ENCODE results near the gene SUCLG1. TPM values are rescaled to one million over a fixed set of nuclear protein-coding genes. Genes with fewer than 3 reads are reported as not detected.

The SUCLG1 gene
- total RNA-seq, 2 experiments from 2014 or later: 34.2 to 37.1 TPM

DNA sequence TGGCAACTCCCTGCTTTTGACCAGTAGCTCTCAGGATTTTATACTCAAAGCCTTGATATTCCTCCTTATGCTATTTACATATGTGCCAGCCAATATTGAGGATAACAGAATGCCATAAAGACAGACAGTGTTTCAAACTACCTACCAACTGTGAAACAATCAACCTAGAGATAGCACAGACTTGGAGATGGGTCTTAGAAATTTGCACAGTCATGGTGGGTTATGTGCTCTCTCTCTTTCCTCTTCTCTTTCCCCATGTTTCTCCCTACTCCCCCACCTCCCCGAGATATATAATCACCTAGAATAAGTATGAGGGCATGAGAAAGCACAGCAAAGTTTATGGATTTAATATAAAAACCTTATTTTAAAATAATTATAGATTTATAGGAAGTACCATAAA lies 24.2 kb upstream of the SUCLG1 start:
- H3K36me3 Mint-ChIP-seq (ENCODE audit: low read depth): no peaks in the 10 kb centered on the region
- CTCF ChIA-PET: no interaction called here
- H3K27ac ChIP-seq (ENCODE audit: low read depth in 1 of 2, low read length in 2 of 2): no peak overlapping the region
- peaks cover 19% of the 10 kb centered on the region for H3K4me1 Mint-ChIP-seq (ENCODE audit: low read depth)
- ATAC-seq (ENCODE audit: poor library complexity) (no peak), DNase-seq (no peak)
- H3K4me3 Mint-ChIP-seq: no peak overlapping the region
- no peaks in the 10 kb centered on the region for H3K36me3 ChIP-seq (ENCODE audit: insufficient read depth, low read length)
- H3K4me1 ChIP-seq (ENCODE audit: insufficient read depth, low read length): peaks cover 15% of the 10 kb centered on the region
- no peaks in the 10 kb centered on the region for H3K9me3 ChIP-seq (ENCODE audit: control insufficient read depth in 1 of 2, insufficient read depth in 1 of 2, low read length in 2 of 2)
- intact Hi-C loops (cut with DNase I, micrococcal nuclease): no loop called here
- TF ChIP-seq, protein P1, sequence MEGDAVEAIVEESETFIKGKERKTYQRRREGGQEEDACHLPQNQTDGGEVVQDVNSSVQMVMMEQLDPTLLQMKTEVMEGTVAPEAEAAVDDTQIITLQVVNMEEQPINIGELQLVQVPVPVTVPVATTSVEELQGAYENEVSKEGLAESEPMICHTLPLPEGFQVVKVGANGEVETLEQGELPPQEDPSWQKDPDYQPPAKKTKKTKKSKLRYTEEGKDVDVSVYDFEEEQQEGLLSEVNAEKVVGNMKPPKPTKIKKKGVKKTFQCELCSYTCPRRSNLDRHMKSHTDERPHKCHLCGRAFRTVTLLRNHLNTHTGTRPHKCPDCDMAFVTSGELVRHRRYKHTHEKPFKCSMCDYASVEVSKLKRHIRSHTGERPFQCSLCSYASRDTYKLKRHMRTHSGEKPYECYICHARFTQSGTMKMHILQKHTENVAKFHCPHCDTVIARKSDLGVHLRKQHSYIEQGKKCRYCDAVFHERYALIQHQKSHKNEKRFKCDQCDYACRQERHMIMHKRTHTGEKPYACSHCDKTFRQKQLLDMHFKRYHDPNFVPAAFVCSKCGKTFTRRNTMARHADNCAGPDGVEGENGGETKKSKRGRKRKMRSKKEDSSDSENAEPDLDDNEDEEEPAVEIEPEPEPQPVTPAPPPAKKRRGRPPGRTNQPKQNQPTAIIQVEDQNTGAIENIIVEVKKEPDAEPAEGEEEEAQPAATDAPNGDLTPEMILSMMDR (IDR thresholded peaks at IDR 0.05): no peak
- no peaks in the 10 kb centered on the region for H3K27me3 Mint-ChIP-seq
- no peaks in the 10 kb centered on the region for H3K27me3 ChIP-seq (ENCODE audit: control insufficient read depth in 1 of 2, insufficient read depth in 2 of 2, low read length in 2 of 2)
- no peak overlapping the region for H3K4me3 ChIP-seq (ENCODE audit: low read length)
- POLR2A ChIA-PET: no interaction called here
- H3K27ac Mint-ChIP-seq: no peak overlapping the region
- H3K9me3 Mint-ChIP-seq: no peaks in the 10 kb centered on the region

- DNase-seq (no peak), ATAC-seq (ENCODE audit: poor library complexity) (no peak)
- Mint-ChIP-seq H3K36me3 (ENCODE audit: low read depth) (peaks cover 3% of the 10 kb centered on the region), H3K9me3 (peaks cover 3% of the 10 kb centered on the region), H3K4me1 (ENCODE audit: low read depth) (peaks cover 19% of the 10 kb centered on the region), H3K27ac (peak overlapping the region; percentile 84), H3K27me3 (no peaks in the 10 kb centered on the region), H3K4me3 (no peak overlapping the region)
- H3K9me3 ChIP-seq (ENCODE audit: control insufficient read depth in 1 of 2, insufficient read depth in 1 of 2, low read length in 2 of 2): peaks cover 0 to 3% of the 10 kb centered on the region in 2 experiments
- no peak overlapping the region for H3K4me3 ChIP-seq (ENCODE audit: low read length)
- no peaks in the 10 kb centered on the region for H3K27me3 ChIP-seq (ENCODE audit: control insufficient read depth in 1 of 2, insufficient read depth in 2 of 2, low read length in 2 of 2)
- H3K27ac ChIP-seq (ENCODE audit: low read depth in 1 of 2, low read length in 2 of 2): peak overlapping the region in 1 of 2 donors; percentile 28
- TF ChIP-seq, protein P1 (IDR thresholded peaks at IDR 0.05): no peak
- POLR2A ChIA-PET: interaction anchor here (1.1 to 1.5 kb wide), 2 partner anchors 23 to 398 kb away, joined by 4 to 11 read pairs; partner anchors contain the start of genes SUCLG1 and TRABD2A
- intact Hi-C loops (cut with DNase I, micrococcal nuclease): no loop called here
- H3K36me3 ChIP-seq (ENCODE audit: insufficient read depth, low read length): no peaks in the 10 kb centered on the region
- peaks cover 15% of the 10 kb centered on the region for H3K4me1 ChIP-seq (ENCODE audit: insufficient read depth, low read length)
- CTCF ChIA-PET: no interaction called here
Observed at GRCh38 chr2:84482603-84483002, 23.5 kb upstream of the SUCLG1 start.

GRCh38 chr2:84481702-84482101 lies 22.6 kb upstream of the SUCLG1 start:
- H3K4me1 ChIP-seq (ENCODE audit: insufficient read depth, low read length): peaks cover 15% of the 10 kb centered on the region
- Mint-ChIP-seq H3K4me3 (peak overlapping the region; percentile 3), H3K27ac (peak overlapping the region; percentile 84), H3K4me1 (ENCODE audit: low read depth) (peaks cover 19% of the 10 kb centered on the region), H3K27me3 (no peaks in the 10 kb centered on the region), H3K36me3 (ENCODE audit: low read depth) (peaks cover 5% of the 10 kb centered on the region), H3K9me3 (peaks cover 5% of the 10 kb centered on the region)
- peak overlapping the region in 1 of 2 donors; percentile 28 for H3K27ac ChIP-seq (ENCODE audit: low read depth in 1 of 2, low read length in 2 of 2)
- peak in 8 of 14 experiments; percentile 8 to 49 (median 23) for DNase-seq
- ChIA-PET POLR2A (interaction anchor here (1.0 to 1.5 kb wide), 3 partner anchors 23 to 424 kb away, joined by 3 to 11 read pairs (median 4); partner anchors contain the start of genes SUCLG1, TMSB10 and TRABD2A), CTCF (no interaction called here)
- no peak overlapping the region for H3K4me3 ChIP-seq (ENCODE audit: low read length)
- no peaks in the 10 kb centered on the region for H3K36me3 ChIP-seq (ENCODE audit: insufficient read depth, low read length)
- no peaks in the 10 kb centered on the region for H3K27me3 ChIP-seq (ENCODE audit: control insufficient read depth in 1 of 2, insufficient read depth in 2 of 2, low read length in 2 of 2)
- intact Hi-C loops (cut with DNase I, micrococcal nuclease): no loop called here
- TF ChIP-seq, protein P1 (IDR thresholded peaks at IDR 0.05): no peak
- peaks cover 0 to 7% of the 10 kb centered on the region in 2 experiments for H3K9me3 ChIP-seq (ENCODE audit: control insufficient read depth in 1 of 2, insufficient read depth in 1 of 2, low read length in 2 of 2)
- peak; percentile 72 for ATAC-seq (ENCODE audit: poor library complexity)
